ENCODE results near the gene KIF26A. TPM values are rescaled to one million over a fixed set of nuclear protein-coding genes. Genes with fewer than 3 reads are reported as not detected.
"Not testable (repeated sequence)": the region's sequence is repeated elsewhere in the genome, so short reads cannot be mapped to it uniquely, and the experiment has no call there.

Gene KIF26A
- total and polyA plus RNA-seq, 2 donors from 2014 or later: 2.3 to 12.3 TPM

DNA sequence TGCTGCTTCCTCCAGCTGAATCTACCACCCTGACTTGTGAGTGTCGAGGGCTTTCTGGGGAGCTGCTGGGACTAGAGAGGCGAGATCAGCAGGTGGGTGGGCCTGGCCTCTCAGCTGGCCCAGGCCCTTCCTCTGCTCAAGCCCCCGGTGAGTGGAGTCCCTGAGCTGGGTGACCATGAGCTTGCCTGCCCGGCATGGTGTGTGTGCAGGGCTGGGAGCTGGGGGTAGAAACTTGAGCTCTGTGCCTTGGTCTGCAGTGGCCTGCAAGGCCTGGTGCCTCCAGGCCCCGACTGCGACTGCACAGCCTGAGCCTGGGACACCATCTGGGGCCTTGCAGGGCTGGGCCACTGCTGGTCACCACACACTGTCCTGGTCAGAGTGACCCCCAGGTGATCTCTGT, 67.4 kb downstream of the KIF26A start:
- H3K27ac ChIP-seq (ENCODE audit: low read depth in 2 of 2, low read length in 2 of 2): no peak overlapping the region
- H3K4me3 ChIP-seq (ENCODE audit: low read length in 3 of 3): no peak overlapping the region
- DNase-seq (no peak), FAIRE-seq (no peak)
- intact Hi-C loops (cut with DNase I): no loop called here
- TF ChIP-seq, protein P1, sequence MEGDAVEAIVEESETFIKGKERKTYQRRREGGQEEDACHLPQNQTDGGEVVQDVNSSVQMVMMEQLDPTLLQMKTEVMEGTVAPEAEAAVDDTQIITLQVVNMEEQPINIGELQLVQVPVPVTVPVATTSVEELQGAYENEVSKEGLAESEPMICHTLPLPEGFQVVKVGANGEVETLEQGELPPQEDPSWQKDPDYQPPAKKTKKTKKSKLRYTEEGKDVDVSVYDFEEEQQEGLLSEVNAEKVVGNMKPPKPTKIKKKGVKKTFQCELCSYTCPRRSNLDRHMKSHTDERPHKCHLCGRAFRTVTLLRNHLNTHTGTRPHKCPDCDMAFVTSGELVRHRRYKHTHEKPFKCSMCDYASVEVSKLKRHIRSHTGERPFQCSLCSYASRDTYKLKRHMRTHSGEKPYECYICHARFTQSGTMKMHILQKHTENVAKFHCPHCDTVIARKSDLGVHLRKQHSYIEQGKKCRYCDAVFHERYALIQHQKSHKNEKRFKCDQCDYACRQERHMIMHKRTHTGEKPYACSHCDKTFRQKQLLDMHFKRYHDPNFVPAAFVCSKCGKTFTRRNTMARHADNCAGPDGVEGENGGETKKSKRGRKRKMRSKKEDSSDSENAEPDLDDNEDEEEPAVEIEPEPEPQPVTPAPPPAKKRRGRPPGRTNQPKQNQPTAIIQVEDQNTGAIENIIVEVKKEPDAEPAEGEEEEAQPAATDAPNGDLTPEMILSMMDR (IDR thresholded peaks at IDR 0.05; ENCODE audit: borderline replicate concordance, extremely low read depth, insufficient read depth): no peak
- H3K27me3 ChIP-seq (ENCODE audit: control insufficient read depth, insufficient read depth, low read length): no peaks in the 10 kb centered on the region
- H3K9ac ChIP-seq (ENCODE audit: low read length in 3 of 3): no peak overlapping the region
- H3K9me3 ChIP-seq (ENCODE audit: control insufficient read depth in 2 of 3, insufficient read depth in 1 of 3, low read length in 3 of 3): no peaks in the 10 kb centered on the region
- peaks cover 0 to 8% (median 0%) of the 10 kb centered on the region in 3 donors for H3K4me1 ChIP-seq (ENCODE audit: control insufficient read depth in 2 of 3, insufficient read depth in 2 of 3, low read depth in 1 of 3, low read length in 3 of 3)
- no peaks in the 10 kb centered on the region for H3K36me3 ChIP-seq (ENCODE audit: control insufficient read depth in 2 of 3, insufficient read depth in 3 of 3, low read length in 3 of 3)

DNA sequence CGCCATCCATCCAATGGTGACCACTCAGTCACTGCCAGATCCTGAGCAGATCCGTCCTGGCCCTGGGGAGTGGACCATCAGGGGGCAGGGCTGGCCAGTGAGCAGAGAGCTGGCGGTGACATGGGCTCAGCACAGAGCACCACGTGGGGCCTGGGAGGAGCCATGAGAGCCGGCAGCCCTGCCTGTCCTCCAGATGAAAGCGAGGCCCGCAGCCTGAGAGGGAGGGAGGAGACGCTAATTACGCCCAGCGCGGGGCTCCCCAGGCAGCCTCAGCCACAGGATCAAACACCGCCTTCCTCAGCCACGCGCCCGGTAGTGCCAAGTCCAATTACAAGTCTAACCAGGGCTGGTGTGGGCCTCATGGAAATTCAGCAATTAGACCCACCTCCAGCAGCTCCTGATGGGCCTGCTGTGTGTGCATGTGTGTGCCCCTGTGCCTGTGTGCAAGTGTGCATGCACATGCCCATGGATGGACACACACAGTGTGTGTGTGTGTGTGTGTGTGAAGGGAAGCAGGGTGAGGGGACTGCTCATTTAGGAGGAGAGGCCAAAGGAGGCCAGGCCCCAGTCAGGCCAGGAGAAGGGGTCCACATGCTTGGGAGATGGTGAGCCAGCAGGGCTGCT, 68.0 kb downstream of the KIF26A start:
- peaks cover 0 to 5% (median 0%) of the 10 kb centered on the region in 3 donors for H3K4me1 ChIP-seq (ENCODE audit: control insufficient read depth in 2 of 3, insufficient read depth in 2 of 3, low read depth in 1 of 3, low read length in 3 of 3)
- H3K27me3 ChIP-seq (ENCODE audit: control insufficient read depth, insufficient read depth, low read length): no peaks in the 10 kb centered on the region
- H3K4me3 ChIP-seq (ENCODE audit: low read length in 3 of 3): no peak overlapping the region
- no peaks in the 10 kb centered on the region for H3K36me3 ChIP-seq (ENCODE audit: control insufficient read depth in 2 of 3, insufficient read depth in 3 of 3, low read length in 3 of 3)
- TF ChIP-seq, protein P1 (IDR thresholded peaks at IDR 0.05; ENCODE audit: borderline replicate concordance, extremely low read depth, insufficient read depth): no peak
- H3K9me3 ChIP-seq (ENCODE audit: control insufficient read depth in 2 of 3, insufficient read depth in 1 of 3, low read length in 3 of 3): no peaks in the 10 kb centered on the region
- DNase-seq (peak in 4 of 5 donors; percentile 69 to 86 (median 82)), FAIRE-seq (no peak)
- H3K9ac ChIP-seq (ENCODE audit: low read length in 3 of 3): no peak overlapping the region
- intact Hi-C loops (cut with DNase I): no loop called here
- H3K27ac ChIP-seq (ENCODE audit: low read depth in 2 of 2, low read length in 2 of 2): no peak overlapping the region

DNA sequence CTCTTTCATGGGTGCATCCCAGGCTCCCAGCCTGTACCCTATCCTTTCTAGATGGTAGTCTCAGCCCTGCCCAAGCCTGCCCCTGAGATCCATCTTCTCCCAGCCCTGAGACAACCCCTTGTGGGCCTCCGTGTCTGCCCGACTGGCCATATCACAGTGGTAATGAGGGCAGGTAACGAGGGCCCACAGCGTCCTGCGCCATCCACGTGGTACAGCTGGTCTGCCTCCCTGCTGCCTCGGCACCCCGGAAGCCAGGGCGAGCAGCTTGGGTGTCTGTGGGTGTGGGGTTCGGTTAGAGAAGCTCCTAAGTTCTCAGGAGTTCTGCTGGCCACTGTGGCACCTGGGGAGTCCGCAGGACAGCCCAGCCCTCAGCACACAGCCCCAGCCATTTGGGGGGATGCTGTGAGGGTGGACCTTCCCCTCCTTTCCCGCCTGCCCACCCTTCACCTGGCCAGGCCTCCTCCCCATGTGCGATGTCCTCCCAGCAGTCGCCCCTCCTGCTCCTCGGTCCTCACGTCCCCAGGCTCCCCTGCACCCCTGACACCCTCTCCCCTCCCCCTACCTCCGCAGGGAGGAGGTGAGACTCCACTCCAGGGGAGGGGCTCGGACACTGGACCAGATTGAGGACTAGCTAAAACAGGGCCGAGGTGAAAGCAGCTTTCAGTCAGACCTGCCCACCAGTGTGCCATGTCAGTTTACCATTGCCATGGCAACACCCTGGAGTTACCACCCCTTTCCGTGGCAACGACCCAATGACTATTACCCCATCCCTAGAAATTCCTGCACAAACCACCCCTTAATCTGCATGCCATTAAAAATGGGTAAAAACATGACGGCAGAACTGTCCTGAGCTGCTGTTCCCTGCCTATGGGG, 69.0 kb downstream of the KIF26A start:
- peak in 1 of 5 donors; percentile 63 for DNase-seq
- no peak for FAIRE-seq
- intact Hi-C loops (cut with DNase I): no loop called here

DNA sequence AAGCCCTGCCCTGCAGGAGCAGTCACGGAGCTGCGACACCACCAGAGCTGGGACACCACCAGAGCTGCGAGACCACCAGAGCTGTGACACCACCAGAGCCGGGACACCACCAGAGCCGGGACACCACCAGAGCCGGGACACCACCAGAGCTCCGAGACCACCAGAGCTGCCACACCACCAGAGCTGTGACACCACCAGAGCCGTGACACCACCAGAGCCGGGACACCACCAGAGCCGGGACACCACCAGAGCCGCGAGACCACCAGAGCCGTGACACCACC, 69.6 kb downstream of the KIF26A start:
- FAIRE-seq; H3K27me3 ChIP-seq (ENCODE audit: control insufficient read depth, insufficient read depth, low read length); H3K4me1 ChIP-seq (ENCODE audit: control insufficient read depth in 2 of 3, insufficient read depth in 2 of 3, low read depth in 1 of 3, low read length in 3 of 3); H3K36me3 ChIP-seq (ENCODE audit: control insufficient read depth in 2 of 3, insufficient read depth in 3 of 3, low read length in 3 of 3); intact Hi-C loops (cut with DNase I); H3K27ac ChIP-seq (ENCODE audit: low read depth in 2 of 2, low read length in 2 of 2); H3K9me3 ChIP-seq (ENCODE audit: control insufficient read depth in 2 of 3, insufficient read depth in 1 of 3, low read length in 3 of 3); H3K4me3 ChIP-seq (ENCODE audit: low read length in 3 of 3); H3K9ac ChIP-seq (ENCODE audit: low read length in 3 of 3): not testable (repeated sequence)
- DNase-seq: peak in 1 of 5 donors; percentile 8

More for the DNA sequence above, 69.0 kb downstream of the KIF26A start:
- TF ChIP-seq, protein P1 (IDR thresholded peaks at IDR 0.05; ENCODE audit: borderline replicate concordance, extremely low read depth, insufficient read depth): no peak
- H3K27ac ChIP-seq (ENCODE audit: low read depth in 2 of 2, low read length in 2 of 2): no peak overlapping the region
- H3K27me3 ChIP-seq (ENCODE audit: control insufficient read depth, insufficient read depth, low read length): no peaks in the 10 kb centered on the region
- no peak overlapping the region for H3K9ac ChIP-seq (ENCODE audit: low read length in 3 of 3)
- no peak overlapping the region for H3K4me3 ChIP-seq (ENCODE audit: low read length in 3 of 3)
- H3K9me3 ChIP-seq (ENCODE audit: control insufficient read depth in 2 of 3, insufficient read depth in 1 of 3, low read length in 3 of 3): no peaks in the 10 kb centered on the region
- H3K4me1 ChIP-seq (ENCODE audit: control insufficient read depth in 2 of 3, insufficient read depth in 2 of 3, low read depth in 1 of 3, low read length in 3 of 3): no peaks in the 10 kb centered on the region
- no peaks in the 10 kb centered on the region for H3K36me3 ChIP-seq (ENCODE audit: control insufficient read depth in 2 of 3, insufficient read depth in 3 of 3, low read length in 3 of 3)

DNA sequence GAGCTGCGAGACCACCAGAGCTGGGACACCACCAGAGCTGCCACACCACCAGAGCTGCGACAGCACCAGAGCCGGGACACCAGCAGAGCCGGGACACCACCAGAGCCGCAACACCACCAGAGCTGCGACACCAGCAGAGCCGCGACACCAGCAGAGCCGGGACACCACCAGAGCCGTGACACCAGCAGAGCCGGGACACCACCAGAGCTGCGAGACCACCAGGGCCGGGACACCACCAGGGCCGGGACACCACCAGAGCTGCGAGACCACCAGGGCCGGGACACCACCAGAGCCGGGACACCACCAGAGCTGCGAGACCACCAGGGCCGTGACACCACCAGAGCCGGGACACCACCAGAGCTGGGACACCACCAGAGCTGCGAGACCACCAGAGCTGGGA, 69.9 kb downstream of the KIF26A start:
- intact Hi-C loops (cut with DNase I); H3K9me3 ChIP-seq (ENCODE audit: control insufficient read depth in 2 of 3, insufficient read depth in 1 of 3, low read length in 3 of 3); H3K27me3 ChIP-seq (ENCODE audit: control insufficient read depth, insufficient read depth, low read length); FAIRE-seq; H3K36me3 ChIP-seq (ENCODE audit: control insufficient read depth in 2 of 3, insufficient read depth in 3 of 3, low read length in 3 of 3); H3K4me3 ChIP-seq (ENCODE audit: low read length in 3 of 3); H3K27ac ChIP-seq (ENCODE audit: low read depth in 2 of 2, low read length in 2 of 2); H3K4me1 ChIP-seq (ENCODE audit: control insufficient read depth in 2 of 3, insufficient read depth in 2 of 3, low read depth in 1 of 3, low read length in 3 of 3); H3K9ac ChIP-seq (ENCODE audit: low read length in 3 of 3): not testable (repeated sequence)
- peak in 1 of 5 donors; percentile 52 for DNase-seq

DNA sequence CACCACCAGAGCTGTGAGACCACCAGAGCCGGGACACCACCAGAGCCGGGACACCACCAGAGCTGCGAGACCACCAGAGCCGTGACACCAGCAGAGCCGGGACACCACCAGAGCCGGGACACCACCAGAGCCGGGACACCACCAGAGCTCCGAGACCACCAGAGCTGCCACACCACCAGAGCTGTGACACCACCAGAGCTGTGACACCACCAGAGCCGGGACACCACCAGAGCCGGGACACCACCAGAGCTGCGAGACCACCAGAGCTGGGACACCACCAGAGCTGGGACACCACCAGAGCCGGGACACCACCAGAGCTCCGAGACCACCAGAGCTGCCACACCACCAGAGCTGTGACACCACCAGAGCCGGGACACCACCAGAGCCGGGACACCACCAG, 70.7 kb downstream of the KIF26A start:
- not testable (repeated sequence) for FAIRE-seq; H3K4me3 ChIP-seq (ENCODE audit: low read length in 3 of 3)
- peak in 1 of 5 donors; percentile 21 for DNase-seq

More for the DNA sequence above, 70.7 kb downstream of the KIF26A start:
- H3K36me3 ChIP-seq (ENCODE audit: control insufficient read depth in 2 of 3, insufficient read depth in 3 of 3, low read length in 3 of 3); H3K9ac ChIP-seq (ENCODE audit: low read length in 3 of 3); H3K9me3 ChIP-seq (ENCODE audit: control insufficient read depth in 2 of 3, insufficient read depth in 1 of 3, low read length in 3 of 3); H3K4me1 ChIP-seq (ENCODE audit: control insufficient read depth in 2 of 3, insufficient read depth in 2 of 3, low read depth in 1 of 3, low read length in 3 of 3); H3K27me3 ChIP-seq (ENCODE audit: control insufficient read depth, insufficient read depth, low read length); intact Hi-C loops (cut with DNase I); H3K27ac ChIP-seq (ENCODE audit: low read depth in 2 of 2, low read length in 2 of 2): not testable (repeated sequence)
